Psoas muscle (tissue), 8 donors: ENCODE data around the gene NEK7. TPM values are rescaled to one million over a fixed set of nuclear protein-coding genes. Genes with fewer than 3 reads are reported as not detected.
A peak's percentile ranks its signal among the peaks of the same experiment; 100 is the strongest.

Source experiments
- ATAC-seq, 4 donors: fragments of 200-7000 bp; cut with Tn5 transposase; one replicate each; pipeline ENCODE4 v1.9.1; 2020; ENCODE audit warnings: moderate library complexity in 3 of 4, mild to moderate bottlenecking in 2 of 4
- DNase-seq, 2 donors: peaks; one replicate each; pipeline ENCODE4 v3.0.0-alpha.2; 2020
- H3K27ac ChIP-seq: fragments of 200-600 bp; one replicate; pipeline ENCODE4 v1.8.0; 2022
- H3K27me3 ChIP-seq, 3 donors: fragments of 200-600 bp in 1 of 3; one replicate each; pipeline versions ENCODE4 v1.6.1 to v1.8.0; 2013 to 2022; ENCODE audit warnings: low read length in 2 of 3, mild to moderate bottlenecking in 2 of 3, moderate library complexity in 1 of 3; ENCODE audit not compliant: insufficient read depth in 3 of 3
- H3K36me3 ChIP-seq, 2 donors: fragments of 200-600 bp in 1 of 2; one replicate each; pipeline versions ENCODE4 v1.6.1 to v1.8.0; 2013 to 2022; ENCODE audit warnings: low read depth in 1 of 2, mild to moderate bottlenecking in 1 of 2, moderate library complexity in 1 of 2; ENCODE audit not compliant: insufficient read depth in 1 of 2
- H3K4me1 ChIP-seq: fragments of 200-600 bp; one replicate; pipeline ENCODE4 v1.8.0; 2022
- H3K4me3 ChIP-seq: fragments of 200-600 bp; one replicate; pipeline ENCODE4 v1.8.0; 2022; ENCODE audit warnings: mild to moderate bottlenecking
- H3K9me3 ChIP-seq: fragments of 200-600 bp; one replicate; pipeline ENCODE4 v1.8.0; 2022
- WGBS, 3 donors: extraction: QIAGEN DNeasy Blood & Tissue Kit; methylation state at CpG; one replicate each; pipeline versions ENCODE4 v1.1.6 to v1.1.7; 2013; 5-methylcytosine and 5-hydroxymethylcytosine counted together
- intact Hi-C, 2 donors: fragments of 100-400 bp; cut with DNase I; formaldehyde crosslinking; loops; one replicate each; pipeline versions ENCODE4 v1.11.0 to v1.14.2; 2022
- polyA plus RNA-seq, 3 donors: library from polyadenylated mRNA; stranded (reverse); fragments of 200-250 nt; gene quantifications; one replicate each; pipeline ENCODE4 v1.2.3, GENCODE V29; 2013
- total RNA-seq, 4 donors: library from RNA; stranded (reverse); fragmentation: NEBNext Ultra II Directional in 2 of 4; extraction: Animal tissue kit (Norgen Biotek cat#: 25700) in 2 of 4; gene quantifications; one replicate each; pipeline versions ENCODE4 v1.2.1 to v1.2.4, GENCODE V29; 2021 to 2023
- TF ChIP-seq, protein P1 (sequence below): fragments of 200-600 bp; IDR thresholded peaks from one replicate; pipeline ENCODE4 v1.8.0; 2022; ENCODE audit warnings: antibody characterized with exemption
- donor health status: healthy with polysubstance abuse.
- donor health status: DM: no; HTN: no; CAD: no; lungs with moderate emphysema.
- donor health status: Bipolar disorder and iron deficiency.
- donor health status: healthy.
- donor health status: DM: yes; HTN: yes; CAD: no.
- donor health status: DM: no; HTN: no; CAD: no.
- donor health status: DM: no; HTN: no; CAD: no.
- donor health status: DM: yes; HTN: yes; CAD: no.

Gene NEK7
- total and polyA plus RNA-seq, 7 donors: 10.1 to 88.2 (median 61.3) TPM

DNA sequence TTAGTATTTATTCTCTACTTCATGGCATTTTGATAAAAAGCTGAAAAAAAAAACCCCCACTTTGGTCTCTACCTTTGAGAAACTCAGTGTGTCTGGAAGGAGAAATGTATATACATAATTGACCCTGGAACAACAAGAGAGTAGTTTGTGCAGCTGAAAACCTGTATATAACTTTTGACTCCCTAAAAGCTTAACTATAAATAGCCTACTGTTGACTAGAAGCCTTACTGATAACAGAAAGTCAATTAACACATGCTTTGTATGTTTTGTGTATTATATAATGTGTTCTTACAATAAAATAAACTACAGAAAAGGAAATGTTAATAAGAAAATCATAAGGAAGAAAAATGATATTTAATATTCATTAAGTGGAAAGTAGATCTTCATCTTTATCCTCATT is 88.0 kb downstream of the NEK7 start:
- H3K36me3 ChIP-seq: no peaks in the 10 kb centered on the region
- intact Hi-C loops: no loop called here
- H3K9me3 ChIP-seq: no peaks in the 10 kb centered on the region
- H3K4me3 ChIP-seq: no peak overlapping the region
- DNase-seq (no peak), ATAC-seq (no peak)
- H3K27ac ChIP-seq: no peak overlapping the region
- H3K4me1 ChIP-seq: peaks cover 6% of the 10 kb centered on the region
- TF ChIP-seq, protein P1, sequence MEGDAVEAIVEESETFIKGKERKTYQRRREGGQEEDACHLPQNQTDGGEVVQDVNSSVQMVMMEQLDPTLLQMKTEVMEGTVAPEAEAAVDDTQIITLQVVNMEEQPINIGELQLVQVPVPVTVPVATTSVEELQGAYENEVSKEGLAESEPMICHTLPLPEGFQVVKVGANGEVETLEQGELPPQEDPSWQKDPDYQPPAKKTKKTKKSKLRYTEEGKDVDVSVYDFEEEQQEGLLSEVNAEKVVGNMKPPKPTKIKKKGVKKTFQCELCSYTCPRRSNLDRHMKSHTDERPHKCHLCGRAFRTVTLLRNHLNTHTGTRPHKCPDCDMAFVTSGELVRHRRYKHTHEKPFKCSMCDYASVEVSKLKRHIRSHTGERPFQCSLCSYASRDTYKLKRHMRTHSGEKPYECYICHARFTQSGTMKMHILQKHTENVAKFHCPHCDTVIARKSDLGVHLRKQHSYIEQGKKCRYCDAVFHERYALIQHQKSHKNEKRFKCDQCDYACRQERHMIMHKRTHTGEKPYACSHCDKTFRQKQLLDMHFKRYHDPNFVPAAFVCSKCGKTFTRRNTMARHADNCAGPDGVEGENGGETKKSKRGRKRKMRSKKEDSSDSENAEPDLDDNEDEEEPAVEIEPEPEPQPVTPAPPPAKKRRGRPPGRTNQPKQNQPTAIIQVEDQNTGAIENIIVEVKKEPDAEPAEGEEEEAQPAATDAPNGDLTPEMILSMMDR: no peak
- no peaks in the 10 kb centered on the region for H3K27me3 ChIP-seq

DNA sequence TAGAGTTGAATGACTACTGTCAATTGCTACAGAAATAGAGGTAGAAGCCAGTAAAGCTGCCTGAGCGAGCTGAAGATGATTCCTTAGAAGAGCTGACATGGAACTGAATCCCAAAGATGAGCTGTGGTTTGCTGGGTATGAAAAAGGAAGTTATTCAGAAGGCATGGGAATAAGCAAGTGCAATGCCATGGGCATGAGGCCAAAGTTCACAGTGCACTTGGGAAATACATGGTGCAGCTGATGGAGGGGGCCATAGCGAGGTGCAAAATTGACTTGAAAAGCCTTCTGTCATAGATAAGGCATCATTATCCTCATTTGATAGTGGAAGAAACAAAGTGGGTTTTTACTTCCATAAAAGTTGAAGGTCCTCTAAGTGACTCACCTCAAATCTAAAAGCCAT is 88.6 kb downstream of the NEK7 start:
- 88 to 97% (median 93%) methylated on average over 2 of the region's 2 CpGs for WGBS, 3 donors
- Histone ChIP-seq H3K27ac (no peak overlapping the region), H3K9me3 (no peaks in the 10 kb centered on the region), H3K4me1 (peaks cover 6% of the 10 kb centered on the region), H3K4me3 (no peak overlapping the region), H3K27me3 (no peaks in the 10 kb centered on the region), H3K36me3 (no peaks in the 10 kb centered on the region)
- no peak for ATAC-seq
- intact Hi-C loops: no loop called here
- DNase-seq: peak in 1 of 2 donors; percentile 21
- TF ChIP-seq, protein P1: no peak

DNA sequence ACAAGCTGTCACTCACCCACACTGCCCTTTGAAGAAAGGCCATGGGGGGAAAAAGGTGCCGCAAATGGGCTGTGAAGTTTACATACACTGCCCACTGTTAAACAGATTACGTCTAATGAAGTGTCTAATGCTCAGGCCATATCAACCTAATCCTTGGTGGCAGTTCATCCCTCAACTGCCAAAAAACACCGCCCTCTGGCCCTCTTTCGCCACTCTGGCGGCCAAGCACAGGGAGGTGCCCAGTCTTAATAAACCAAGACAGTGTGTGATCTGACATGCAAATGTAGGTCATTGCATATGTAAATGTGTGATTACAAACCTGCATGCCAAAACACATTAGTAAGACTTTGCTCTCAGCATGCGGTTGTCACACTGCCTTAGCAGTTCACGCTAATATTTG is 89.5 kb downstream of the NEK7 start:
- Histone ChIP-seq H3K27ac (no peak overlapping the region), H3K27me3 (no peaks in the 10 kb centered on the region), H3K4me1 (peaks cover 6% of the 10 kb centered on the region), H3K9me3 (no peaks in the 10 kb centered on the region), H3K4me3 (no peak overlapping the region), H3K36me3 (no peaks in the 10 kb centered on the region)
- WGBS, 3 donors: 90 to 100% (median 93%) methylated on average over 7 of the region's 7 CpGs
- DNase-seq (no peak), ATAC-seq (no peak)
- TF ChIP-seq, protein P1: no peak
- intact Hi-C loops: no loop called here

DNA sequence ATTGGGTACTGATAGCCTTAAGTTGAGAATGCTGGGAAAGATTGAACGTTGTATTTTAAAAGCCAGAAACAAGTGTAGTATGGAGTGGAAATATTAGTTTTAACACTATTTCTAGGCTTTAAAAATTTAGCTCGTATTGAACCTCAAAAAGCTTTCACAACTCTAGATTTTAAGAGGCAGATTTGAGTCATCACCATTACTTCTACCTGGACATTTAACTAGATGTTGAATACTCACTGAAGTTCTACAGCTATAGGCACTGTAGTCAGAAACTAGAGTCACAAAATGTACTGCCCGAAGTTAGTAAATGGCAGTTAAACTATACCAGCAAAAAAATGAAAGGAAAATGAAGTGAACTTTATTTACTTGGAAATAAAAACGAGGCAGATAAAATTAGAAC is 96.5 kb downstream of the NEK7 start:
- intact Hi-C loops: no loop called here
- H3K4me3 ChIP-seq: no peak overlapping the region
- H3K4me1 ChIP-seq: peaks cover 26% of the 10 kb centered on the region
- DNase-seq: no peak
- TF ChIP-seq, protein P1: no peak
- 68 to 78% (median 69%) methylated on average over 4 of the region's 4 CpGs for WGBS, 3 donors
- H3K27ac ChIP-seq: no peak overlapping the region
- no peaks in the 10 kb centered on the region for H3K36me3 ChIP-seq
- no peak for ATAC-seq
- no peaks in the 10 kb centered on the region for H3K9me3 ChIP-seq
- no peaks in the 10 kb centered on the region for H3K27me3 ChIP-seq

DNA sequence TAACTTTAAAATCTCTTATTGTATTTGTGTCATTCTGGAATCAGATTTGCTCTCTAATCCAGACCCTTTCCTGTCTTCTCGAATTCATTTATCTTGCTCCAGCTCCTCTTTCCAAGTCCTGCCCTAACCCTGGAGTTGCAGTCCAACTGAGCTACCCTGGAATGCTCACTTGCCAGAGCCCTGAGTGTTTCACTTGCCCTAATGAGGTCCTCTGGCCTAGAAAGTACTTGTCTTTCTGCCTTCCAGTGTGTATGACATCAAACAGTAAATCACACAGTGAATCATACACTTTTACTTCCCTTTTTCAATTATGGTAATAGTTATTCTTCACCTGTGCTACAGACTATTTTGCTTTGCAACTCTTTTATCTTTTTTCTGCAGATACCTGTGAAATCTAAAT is 96.9 kb downstream of the NEK7 start:
- Histone ChIP-seq H3K36me3 (no peaks in the 10 kb centered on the region), H3K4me1 (peaks cover 26% of the 10 kb centered on the region), H3K9me3 (no peaks in the 10 kb centered on the region), H3K4me3 (no peak overlapping the region), H3K27ac (no peak overlapping the region), H3K27me3 (no peaks in the 10 kb centered on the region)
- DNase-seq: peak in 1 of 2 donors; percentile 23
- TF ChIP-seq, protein P1: no peak
- intact Hi-C loops: no loop called here
- ATAC-seq: peak in 2 of 4 donors; percentile 45 to 51
- 12 to 18% (median 18%) methylated on average over 1 of the region's 1 CpG for WGBS, 3 donors
